HepG2 (cell line): ENCODE data around the gene SIX3. TPM values are rescaled to one million over a fixed set of nuclear protein-coding genes. Genes with fewer than 3 reads are reported as not detected.

Experiments
- ATAC-seq: fragments of 200-7000 bp; cut with Tn5 transposase; 3 replicates; pipeline ENCODE4 v1.9.1; 2020; ENCODE audit warnings: mild to moderate bottlenecking, moderate library complexity
- BruUV-seq: library from RNA; stranded (reverse); fragments of 400-500 nt; replicated peaks from 2 replicates; lab custom pipeline; 2021; lab: Mats Ljungman, UMichigan
- CTCF ChIA-PET: fragments of 300-600 bp; formaldehyde crosslinking; extraction: SDS; loops from one replicate; lab custom pipeline; 2021; ENCODE audit warnings: low total read pairs, inconsistent platforms, low intra/inter-chr PET ratio; lab: Yijun Ruan, JAX
- POLR2A ChIA-PET: fragments of 350-600 bp; sonication (Branson Sonifier 250); formaldehyde crosslinking; loops from one replicate; lab custom pipeline; 2020; ENCODE audit warnings: antibody characterized with exemption, inconsistent platforms; lab: Yijun Ruan, JAX
- DNase-seq: peaks from one replicate; pipeline ENCODE4 v3.0.0-alpha.2; 2015; ENCODE audit warnings: low spot score
- FAIRE-seq: peaks from 3 replicates; lab custom pipeline; 2011; peaks lifted over from hg19 to GRCh38; lab: Jason Lieb, UNC
- H2AFZ ChIP-seq: one replicate; pipeline ENCODE4 v1.6.1; 2011; ENCODE audit warnings: low read length, inconsistent platforms
- H3K27ac ChIP-seq: fragments of 300-600 bp; 3 replicates; pipeline ENCODE4 v1.8.0; 2011; ENCODE audit warnings: mixed run types, mild to moderate bottlenecking, mixed read lengths, low read length, inconsistent platforms; ENCODE audit not compliant: insufficient read depth; ENCODE audit errors: extremely low read length
- H3K27me3 ChIP-seq, 2 experiments: fragments of 200-600 bp in 1 of 2; 2 replicates in 1 of 2; 3 replicates in 1 of 2; pipeline versions ENCODE4 v1.6.0 to v1.8.0; 2011; ENCODE audit warnings: low read length in 2 of 2, mild to moderate bottlenecking in 2 of 2, moderate library complexity in 2 of 2, inconsistent platforms in 1 of 2; ENCODE audit not compliant: insufficient read depth in 2 of 2, control insufficient read depth in 1 of 2
- H3K36me3 ChIP-seq, 2 experiments: fragments of 200-600 bp in 1 of 2; replicated peaks in 1 of 2; 2 replicates in 1 of 2; 3 replicates in 1 of 2; pipeline versions ENCODE4 v1.5.1 to v1.8.0; 2011; ENCODE audit warnings: low read length in 2 of 2, inconsistent platforms in 1 of 2; ENCODE audit not compliant: insufficient read depth in 2 of 2, control insufficient read depth in 1 of 2
- H3K4me1 ChIP-seq: 2 replicates; pipeline ENCODE4 v1.5.1; 2012; ENCODE audit warnings: low read length, inconsistent platforms; ENCODE audit not compliant: insufficient read depth
- H3K4me2 ChIP-seq: 2 replicates; pipeline ENCODE4 v1.6.0; 2011; ENCODE audit warnings: low read depth, low read length, inconsistent platforms
- H3K4me3 ChIP-seq, 3 experiments: fragments of 200-600 bp in 1 of 3; sonication (generic), shearing (Covaris generic) in 1 of 3; replicated peaks in 1 of 3; 2 replicates each; pipeline ENCODE4 v1.5.1; 2011 to 2016; ENCODE audit warnings: low read length in 3 of 3, inconsistent platforms in 2 of 3, low read depth in 2 of 3, mild to moderate bottlenecking in 2 of 3, control low read depth in 1 of 3, mixed read lengths in 1 of 3; ENCODE audit not compliant: insufficient read depth in 1 of 3
- H3K79me2 ChIP-seq: one replicate; pipeline ENCODE4 v1.6.1; 2011; ENCODE audit warnings: low read length, inconsistent platforms; ENCODE audit not compliant: insufficient read depth
- H3K9ac ChIP-seq: 2 replicates; pipeline ENCODE4 v1.6.0; 2011; ENCODE audit warnings: mild to moderate bottlenecking, low read depth, low read length, inconsistent platforms; ENCODE audit not compliant: insufficient read depth
- H3K9me3 ChIP-seq: 2 replicates; pipeline ENCODE4 v1.5.1; 2012; ENCODE audit warnings: mild to moderate bottlenecking, low read length
- H4K20me1 ChIP-seq: 2 replicates; pipeline ENCODE4 v1.6.0; 2011; ENCODE audit warnings: inconsistent platforms, mild to moderate bottlenecking, low read length, moderate library complexity; ENCODE audit not compliant: insufficient read depth
- ATF1 ChIP-seq: IDR thresholded peaks from 2 replicates; pipeline ENCODE4 v1.6.1; 2016; ENCODE audit warnings: mild to moderate bottlenecking, control low read depth
- KDM6A ChIP-seq: IDR thresholded peaks from 2 replicates; pipeline ENCODE4 v1.6.1; 2016; ENCODE audit warnings: low read depth
- NONO ChIP-seq, 2 experiments: fragments of 450-650 bp in 1 of 2; sonication (generic) in 1 of 2; formaldehyde crosslinking in 1 of 2; IDR thresholded peaks in 1 of 2; conservative IDR thresholded peaks in 1 of 2; 2 replicates each; pipeline versions ENCODE4 v1.6.1 to v1.8.0; 2017 to 2022; ENCODE audit warnings: mild to moderate bottlenecking in 1 of 2, missing genetic modification reagents in 1 of 2, moderate library complexity in 1 of 2
- RBM39 ChIP-seq: fragments of 200-400 bp; formaldehyde crosslinking; IDR thresholded peaks from one replicate; pipeline ENCODE4 v1.6.1; 2018; ENCODE audit warnings: antibody characterized with exemption, mild to moderate bottlenecking, low read depth, low read length; ENCODE audit not compliant: poor library complexity, severe bottlenecking
- TAF15 ChIP-seq: fragments of 200-400 bp; formaldehyde crosslinking; IDR thresholded peaks from one replicate; pipeline ENCODE4 v1.6.1; 2018; ENCODE audit warnings: mild to moderate bottlenecking, low read depth, low read length; ENCODE audit not compliant: poor library complexity, severe bottlenecking
- ZNF101 ChIP-seq: sonication (generic); formaldehyde crosslinking; IDR thresholded peaks from 2 replicates; pipeline ENCODE4 v1.4.0; 2020; ENCODE audit warnings: mild to moderate bottlenecking, low read depth, missing genetic modification reagents, borderline replicate concordance
- WGBS: methylation state at CpG from one replicate; pipeline ENCODE4 v1.1.6; 2017; ENCODE audit warnings: low lambda C conversion rate; 5-methylcytosine and 5-hydroxymethylcytosine counted together
- in situ Hi-C: cut with HindIII; loops from 2 replicates; pipeline ENCODE4 v1.10.0; 2017; ENCODE audit warnings: low pct_unique_long_range_greater_than_20kb; ENCODE audit not compliant: extremely low pct_ligation_motif_present
- intact Hi-C: fragments of 100-400 bp; cut with micrococcal nuclease; formaldehyde crosslinking; loops from one replicate; pipeline ENCODE4 v1.10.0; 2022; ENCODE audit not compliant: unreplicated experiment
- polyA plus RNA-seq, 8 experiments: library from polyadenylated mRNA; depleted of rRNA in 3 of 8; stranded (reverse) in 7 of 8; unstranded in 1 of 8; fragments of >200 nt; fragmentation: Illumina TruSeq in 4 of 8; extraction: Trizol in 4 of 8; gene quantifications; 2 replicates each; pipeline versions ENCODE4 v1.2.1 to v1.2.3, GENCODE V29; 2011 to 2016; ENCODE audit warnings: low read depth in 4 of 8, missing spikeins in 1 of 8, mixed read lengths in 1 of 8; ENCODE audit not compliant: insufficient read depth in 1 of 8
- total RNA-seq, 5 experiments: library from RNA; depleted of rRNA; stranded (reverse); fragments of >200 nt; fragmentation: Illumina TruSeq; extraction: Trizol; gene quantifications; 2 replicates each; pipeline ENCODE4 v1.2.3, GENCODE V29; 2016; ENCODE audit warnings: low read depth in 1 of 5
- TF ChIP-seq, protein P1 (sequence below): sonication (generic); formaldehyde crosslinking; IDR thresholded peaks from one replicate; pipeline ENCODE4 v1.5.1; 2020; ENCODE audit warnings: mild to moderate bottlenecking, missing genetic modification reagents; ENCODE audit errors: not compliant biosample characterization

The SIX3 gene
- total and polyA plus RNA-seq, 2 of the 13 experiments (the other 11 are each of a cell fraction or from before 2014, with no cell fraction given) = not detected

GRCh38 chr2:44933434-44933951 is 8.0 kb upstream of the SIX3 start:
- intact Hi-C loops = loop anchor here (10.0 kb wide), 1 partner anchor 189 kb away; no protein-coding TSS in a partner anchor
- in situ Hi-C loops = no loop called here

More at GRCh38 chr2:44933434-44933951, 8.0 kb upstream of the SIX3 start:
- H2AFZ ChIP-seq = no peak overlapping the region
- POLR2A ChIA-PET = no interaction called here
- H3K4me2 ChIP-seq = no peak overlapping the region
- no peaks in the 10 kb centered on the region; the same call in 1 of the 2 replicates for H4K20me1 ChIP-seq
- FAIRE-seq (no peak), ATAC-seq (no peak)
- H3K79me2 ChIP-seq = no peaks in the 10 kb centered on the region
- no peak overlapping the region for H3K27ac ChIP-seq
- H3K27me3 ChIP-seq = peaks cover 34 to 88% of the 10 kb centered on the region in 2 experiments
- H3K4me3 ChIP-seq = no peak overlapping the region
- no peaks in the 10 kb centered on the region for H3K9me3 ChIP-seq
- H3K4me1 ChIP-seq = peaks cover 24% of the 10 kb centered on the region
- H3K9ac ChIP-seq = no peak overlapping the region
- TF ChIP-seq KDM6A (no peak), RBM39 (no peak), TAF15 (no peak), ZNF101 (CRISPR knock-in tag) (no peak), ATF1 (no peak), NONO (IDR thresholded peaks at IDR 0.05) (no peak), NONO (CRISPR knock-in tag; conservative IDR thresholded peaks at IDR 0.05) (no peak)
- TF ChIP-seq, protein P1, sequence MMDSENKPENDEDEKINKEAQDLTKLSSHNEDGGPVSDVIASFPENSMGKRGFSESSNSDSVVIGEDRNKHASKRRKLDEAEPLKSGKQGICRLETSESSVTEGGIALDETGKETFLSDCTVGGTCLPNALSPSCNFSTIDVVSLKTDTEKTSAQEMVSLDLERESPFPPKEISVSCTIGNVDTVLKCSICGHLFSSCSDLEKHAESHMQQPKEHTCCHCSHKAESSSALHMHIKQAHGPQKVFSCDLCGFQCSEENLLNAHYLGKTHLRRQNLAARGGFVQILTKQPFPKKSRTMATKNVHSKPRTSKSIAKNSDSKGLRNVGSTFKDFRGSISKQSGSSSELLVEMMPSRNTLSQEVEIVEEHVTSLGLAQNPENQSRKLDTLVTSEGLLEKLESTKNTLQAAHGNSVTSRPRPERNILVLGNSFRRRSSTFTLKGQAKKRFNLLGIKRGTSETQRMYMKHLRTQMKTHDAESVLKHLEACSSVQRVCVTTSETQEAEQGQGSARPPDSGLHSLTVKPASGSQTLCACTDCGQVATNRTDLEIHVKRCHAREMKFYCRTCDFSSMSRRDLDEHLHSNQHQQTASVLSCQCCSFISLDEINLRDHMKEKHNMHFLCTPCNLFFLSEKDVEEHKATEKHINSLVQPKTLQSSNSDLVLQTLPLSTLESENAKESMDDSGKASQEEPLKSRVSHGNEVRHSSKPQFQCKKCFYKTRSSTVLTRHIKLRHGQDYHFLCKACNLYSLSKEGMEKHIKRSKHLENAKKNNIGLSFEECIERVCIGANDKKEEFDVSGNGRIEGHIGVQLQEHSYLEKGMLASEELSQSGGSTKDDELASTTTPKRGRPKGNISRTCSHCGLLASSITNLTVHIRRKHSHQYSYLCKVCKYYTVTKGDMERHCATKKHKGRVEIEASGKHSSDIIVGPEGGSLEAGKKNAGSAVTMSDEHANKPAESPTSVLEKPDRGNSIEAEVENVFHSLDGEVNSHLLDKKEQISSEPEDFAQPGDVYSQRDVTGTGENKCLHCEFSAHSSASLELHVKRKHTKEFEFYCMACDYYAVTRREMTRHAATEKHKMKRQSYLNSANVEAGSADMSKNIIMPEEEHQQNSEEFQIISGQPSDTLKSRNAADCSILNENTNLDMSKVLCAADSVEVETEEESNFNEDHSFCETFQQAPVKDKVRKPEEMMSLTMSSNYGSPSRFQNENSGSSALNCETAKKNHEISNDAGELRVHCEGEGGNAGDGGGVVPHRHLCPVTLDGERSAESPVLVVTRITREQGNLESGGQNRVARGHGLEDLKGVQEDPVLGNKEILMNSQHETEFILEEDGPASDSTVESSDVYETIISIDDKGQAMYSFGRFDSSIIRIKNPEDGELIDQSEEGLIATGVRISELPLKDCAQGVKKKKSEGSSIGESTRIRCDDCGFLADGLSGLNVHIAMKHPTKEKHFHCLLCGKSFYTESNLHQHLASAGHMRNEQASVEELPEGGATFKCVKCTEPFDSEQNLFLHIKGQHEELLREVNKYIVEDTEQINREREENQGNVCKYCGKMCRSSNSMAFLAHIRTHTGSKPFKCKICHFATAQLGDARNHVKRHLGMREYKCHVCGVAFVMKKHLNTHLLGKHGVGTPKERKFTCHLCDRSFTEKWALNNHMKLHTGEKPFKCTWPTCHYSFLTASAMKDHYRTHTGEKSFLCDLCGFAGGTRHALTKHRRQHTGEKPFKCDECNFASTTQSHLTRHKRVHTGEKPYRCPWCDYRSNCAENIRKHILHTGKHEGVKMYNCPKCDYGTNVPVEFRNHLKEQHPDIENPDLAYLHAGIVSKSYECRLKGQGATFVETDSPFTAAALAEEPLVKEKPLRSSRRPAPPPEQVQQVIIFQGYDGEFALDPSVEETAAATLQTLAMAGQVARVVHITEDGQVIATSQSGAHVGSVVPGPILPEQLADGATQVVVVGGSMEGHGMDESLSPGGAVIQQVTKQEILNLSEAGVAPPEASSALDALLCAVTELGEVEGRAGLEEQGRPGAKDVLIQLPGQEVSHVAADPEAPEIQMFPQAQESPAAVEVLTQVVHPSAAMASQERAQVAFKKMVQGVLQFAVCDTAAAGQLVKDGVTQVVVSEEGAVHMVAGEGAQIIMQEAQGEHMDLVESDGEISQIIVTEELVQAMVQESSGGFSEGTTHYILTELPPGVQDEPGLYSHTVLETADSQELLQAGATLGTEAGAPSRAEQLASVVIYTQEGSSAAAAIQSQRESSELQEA (CRISPR knock-in tag) = no peak
- TF ChIP-seq, all 625 proteins: peak for 0
- DNase-seq = no peak
- CTCF ChIA-PET = no interaction called here
- no TSS peak for BruUV-seq
- no peaks in the 10 kb centered on the region for H3K36me3 ChIP-seq
- WGBS = 56% methylated on average over 16 of the region's 19 CpGs
